ENCODE data around the gene TUBG2. TPM values are rescaled to one million over a fixed set of nuclear protein-coding genes. Genes with fewer than 3 reads are reported as not detected.

The TUBG2 gene
- total RNA-seq, 2 donors from 2014 or later = 17.9 to 19.8 TPM

DNA sequence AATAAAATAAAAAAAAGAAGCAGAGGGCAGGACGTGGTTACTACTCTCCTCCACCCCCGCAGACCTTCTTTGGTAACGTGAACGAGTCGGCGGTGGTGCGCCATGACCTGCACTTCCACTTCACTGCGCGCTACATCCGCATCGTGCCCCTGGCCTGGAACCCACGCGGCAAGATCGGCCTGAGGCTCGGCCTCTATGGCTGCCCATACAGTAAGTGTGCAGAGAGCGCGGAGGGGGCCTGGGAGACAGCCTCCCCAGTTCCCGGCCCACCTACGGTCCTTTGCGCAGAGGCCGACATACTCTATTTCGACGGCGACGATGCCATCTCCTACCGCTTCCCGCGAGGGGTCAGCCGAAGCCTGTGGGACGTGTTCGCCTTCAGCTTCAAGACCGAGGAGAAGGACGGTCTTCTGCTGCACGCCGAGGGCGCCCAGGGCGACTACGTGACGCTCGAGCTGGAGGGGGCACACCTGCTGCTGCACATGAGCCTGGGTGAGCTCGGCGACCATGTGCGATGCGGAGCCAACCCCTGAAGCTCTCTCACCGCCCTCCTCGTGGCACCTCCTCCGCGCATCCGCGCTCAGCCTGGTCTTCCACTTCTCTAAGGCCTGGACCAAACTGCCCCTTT lies 26.0 kb downstream of the TUBG2 start:
- intact Hi-C loops (cut with DNase I) = loop anchor here (5.0 to 10.0 kb wide), 3 partner anchors 108 to 220 kb away; partner anchors contain the start of gene PSMC3IP (in 2 of the 2)
- no peak for DNase-seq (ENCODE audit: low spot score)

DNA sequence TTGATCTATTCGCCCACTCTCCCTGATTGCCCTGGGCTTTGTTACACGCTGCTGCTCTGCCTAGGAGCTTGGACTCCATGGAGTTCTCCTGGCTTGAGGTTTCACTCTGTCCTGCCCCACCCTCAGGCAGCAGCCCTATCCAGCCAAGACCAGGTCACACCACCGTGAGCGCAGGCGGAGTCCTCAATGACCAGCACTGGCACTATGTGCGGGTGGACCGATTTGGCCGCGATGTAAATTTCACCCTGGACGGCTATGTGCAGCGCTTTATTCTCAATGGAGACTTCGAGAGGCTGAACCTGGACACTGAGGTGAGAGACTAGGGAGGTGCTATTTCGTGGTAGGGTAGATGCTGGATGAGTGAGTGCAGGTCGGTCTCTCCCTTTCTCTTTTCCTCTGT lies 26.7 kb downstream of the TUBG2 start:
- DNase-seq (ENCODE audit: low spot score) = no peak
- intact Hi-C loops (cut with DNase I) = loop anchor here in 1 of 2 donors (10.0 kb wide), 2 partner anchors 111 to 221 kb away; partner anchors contain the start of gene PSMC3IP

DNA sequence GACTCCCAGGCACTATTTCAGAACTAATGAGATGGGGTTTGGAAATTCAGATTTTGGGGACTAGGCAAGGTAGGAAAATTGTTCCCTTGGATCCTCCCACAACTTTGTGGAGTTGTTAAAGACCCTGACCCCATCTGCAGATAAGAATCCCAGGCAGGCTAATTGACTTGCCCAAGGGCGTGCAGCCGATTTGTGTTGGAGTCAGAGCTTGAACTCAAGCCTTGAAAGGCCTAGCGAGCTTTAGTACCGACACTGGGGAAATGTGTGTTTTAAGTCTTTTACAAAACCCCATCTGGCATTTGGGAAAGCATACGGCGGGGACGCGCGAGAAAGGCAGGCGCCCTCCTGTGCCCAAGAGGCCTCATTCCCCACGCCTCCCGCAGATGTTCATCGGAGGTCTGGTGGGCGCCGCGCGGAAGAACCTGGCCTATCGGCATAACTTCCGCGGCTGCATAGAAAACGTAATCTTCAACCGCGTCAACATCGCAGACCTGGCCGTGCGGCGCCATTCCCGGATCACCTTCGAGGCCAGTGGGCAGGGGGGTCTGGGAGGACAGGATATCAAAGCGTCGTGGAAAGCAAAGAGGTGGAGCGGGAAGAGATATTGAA lies 27.5 kb downstream of the TUBG2 start:
- intact Hi-C loops (cut with DNase I) = loop anchor here in 1 of 2 donors (10.0 kb wide), 2 partner anchors 112 to 222 kb away; partner anchors contain the start of gene PSMC3IP
- no peak for DNase-seq (ENCODE audit: low spot score)

DNA sequence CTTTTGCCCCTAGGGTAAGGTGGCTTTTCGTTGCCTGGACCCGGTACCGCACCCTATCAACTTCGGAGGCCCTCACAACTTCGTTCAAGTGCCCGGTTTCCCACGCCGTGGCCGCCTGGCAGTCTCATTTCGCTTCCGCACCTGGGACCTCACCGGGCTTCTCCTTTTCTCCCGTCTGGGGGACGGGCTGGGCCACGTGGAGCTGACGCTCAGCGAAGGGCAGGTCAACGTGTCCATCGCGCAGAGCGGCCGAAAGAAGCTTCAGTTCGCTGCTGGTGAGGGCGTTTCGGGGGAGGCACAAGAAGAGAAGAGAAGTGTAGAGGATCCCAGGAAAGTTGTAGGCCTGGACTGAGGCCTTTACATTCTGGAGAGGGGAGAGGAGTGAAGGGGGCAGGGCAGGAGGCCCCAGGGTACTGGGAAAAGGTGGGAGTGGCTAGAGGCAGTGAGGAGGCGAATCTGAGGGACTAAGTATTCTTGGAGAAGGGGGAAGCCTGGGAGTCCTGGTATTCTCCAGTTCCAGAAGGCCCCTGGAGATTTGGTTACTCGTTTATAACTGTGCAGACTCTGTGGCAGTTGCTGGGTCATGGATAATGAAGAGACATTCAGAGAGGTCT lies 28.7 kb downstream of the TUBG2 start:
- no peak for DNase-seq (ENCODE audit: low spot score)
- intact Hi-C loops (cut with DNase I) = loop anchor here in 1 of 2 donors (10.0 kb wide), 2 partner anchors 113 to 223 kb away; partner anchors contain the start of gene PSMC3IP

DNA sequence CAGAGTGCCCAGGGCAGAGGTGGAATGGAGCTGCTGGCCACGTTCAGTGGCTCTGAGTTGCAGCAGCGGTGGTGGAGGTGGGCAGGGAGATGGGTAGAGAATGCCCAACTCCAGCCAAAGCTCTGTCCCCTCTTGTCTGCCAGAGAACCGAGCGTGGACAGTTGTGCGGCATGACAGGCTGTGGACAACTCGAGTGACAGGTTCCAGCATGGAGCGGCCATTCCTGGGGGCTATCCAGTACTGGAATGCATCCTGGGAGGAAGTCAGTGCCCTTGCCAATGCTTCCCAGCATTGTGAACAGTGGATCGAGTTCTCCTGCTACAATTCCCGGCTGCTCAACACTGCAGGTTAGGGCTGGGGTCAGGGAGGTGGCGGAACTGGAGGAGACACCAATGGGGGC lies 31.5 kb downstream of the TUBG2 start:
- no peak for DNase-seq (ENCODE audit: low spot score)
- intact Hi-C loops (cut with DNase I) = no loop called here

DNA sequence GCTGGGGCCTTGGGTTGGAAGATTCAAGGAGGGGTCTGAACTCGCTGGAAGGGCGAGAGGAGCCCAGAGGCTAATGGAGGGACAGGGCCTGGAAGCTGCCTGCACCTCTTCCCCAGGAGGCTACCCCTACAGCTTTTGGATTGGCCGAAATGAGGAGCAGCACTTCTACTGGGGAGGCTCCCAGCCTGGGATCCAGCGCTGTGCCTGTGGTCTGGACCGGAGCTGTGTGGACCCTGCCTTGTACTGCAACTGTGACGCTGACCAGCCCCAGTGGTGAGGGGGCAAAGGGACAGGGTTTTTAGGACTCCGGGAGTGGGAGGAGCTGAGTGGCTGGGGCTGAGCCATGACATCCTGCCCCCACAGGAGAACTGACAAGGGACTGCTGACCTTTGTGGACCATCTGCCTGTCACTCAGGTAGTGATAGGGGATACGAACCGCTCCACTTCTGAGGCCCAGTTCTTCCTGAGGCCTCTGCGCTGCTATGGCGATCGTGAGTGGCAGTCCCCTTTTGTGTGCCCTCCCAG lies 32.0 kb downstream of the TUBG2 start:
- DNase-seq (ENCODE audit: low spot score) = no peak
- intact Hi-C loops (cut with DNase I) = no loop called here

DNA sequence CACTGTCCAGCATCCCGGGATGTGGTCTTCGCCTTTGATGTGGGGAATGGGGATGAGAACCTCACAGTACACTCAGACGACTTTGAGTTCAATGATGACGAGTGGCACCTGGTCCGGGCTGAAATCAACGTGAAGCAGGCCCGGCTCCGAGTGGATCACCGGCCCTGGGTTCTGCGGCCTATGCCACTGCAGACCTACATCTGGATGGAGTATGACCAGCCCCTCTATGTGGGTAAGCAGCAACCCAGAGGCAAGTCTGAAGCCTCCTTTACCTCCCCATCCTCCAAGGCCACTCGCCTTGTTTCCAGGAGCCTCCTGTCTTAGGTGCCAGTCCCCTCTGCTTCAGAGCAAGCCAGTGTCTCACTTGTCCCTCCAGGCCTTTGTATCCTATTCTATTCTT lies 33.4 kb downstream of the TUBG2 start:
- intact Hi-C loops (cut with DNase I) = no loop called here
- no peak for DNase-seq (ENCODE audit: low spot score)

DNA sequence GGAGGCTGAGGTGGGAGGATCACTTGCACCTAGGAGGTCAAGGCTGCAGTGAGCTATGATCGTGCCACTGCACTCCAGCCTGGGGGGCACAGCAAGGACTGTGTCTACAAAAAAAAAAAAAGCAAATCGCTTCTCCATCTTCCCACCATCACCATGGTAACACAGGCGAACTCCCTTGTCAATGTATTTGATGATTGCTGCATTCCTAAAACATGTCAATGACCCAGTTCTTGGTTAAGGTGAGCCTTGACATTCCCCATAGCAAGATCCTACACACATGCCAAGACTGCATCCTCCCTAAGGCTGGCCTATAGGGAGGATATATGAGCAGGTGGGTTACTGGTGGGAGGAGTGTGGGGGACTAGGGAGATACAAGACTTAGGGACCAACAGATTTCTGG lies 35.4 kb downstream of the TUBG2 start:
- no peak for DNase-seq (ENCODE audit: low spot score)
- intact Hi-C loops (cut with DNase I) = no loop called here

DNA sequence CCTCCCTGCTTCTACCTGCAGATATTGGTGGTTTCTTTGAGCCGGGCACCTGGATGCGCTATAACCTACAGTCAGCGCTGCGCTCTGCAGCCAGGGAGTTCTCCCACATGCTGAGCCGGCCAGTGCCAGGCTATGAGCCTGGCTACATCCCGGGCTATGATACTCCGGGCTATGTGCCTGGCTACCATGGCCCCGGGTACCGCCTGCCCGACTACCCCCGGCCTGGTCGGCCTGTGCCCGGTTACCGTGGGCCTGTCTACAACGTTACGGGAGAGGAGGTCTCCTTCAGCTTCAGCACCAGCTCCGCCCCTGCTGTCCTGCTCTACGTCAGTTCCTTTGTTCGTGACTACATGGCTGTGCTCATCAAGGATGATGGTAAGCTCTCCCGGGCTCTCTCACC lies 36.4 kb downstream of the TUBG2 start:
- intact Hi-C loops (cut with DNase I) = no loop called here
- peak; percentile 49 for DNase-seq (ENCODE audit: low spot score)

DNA sequence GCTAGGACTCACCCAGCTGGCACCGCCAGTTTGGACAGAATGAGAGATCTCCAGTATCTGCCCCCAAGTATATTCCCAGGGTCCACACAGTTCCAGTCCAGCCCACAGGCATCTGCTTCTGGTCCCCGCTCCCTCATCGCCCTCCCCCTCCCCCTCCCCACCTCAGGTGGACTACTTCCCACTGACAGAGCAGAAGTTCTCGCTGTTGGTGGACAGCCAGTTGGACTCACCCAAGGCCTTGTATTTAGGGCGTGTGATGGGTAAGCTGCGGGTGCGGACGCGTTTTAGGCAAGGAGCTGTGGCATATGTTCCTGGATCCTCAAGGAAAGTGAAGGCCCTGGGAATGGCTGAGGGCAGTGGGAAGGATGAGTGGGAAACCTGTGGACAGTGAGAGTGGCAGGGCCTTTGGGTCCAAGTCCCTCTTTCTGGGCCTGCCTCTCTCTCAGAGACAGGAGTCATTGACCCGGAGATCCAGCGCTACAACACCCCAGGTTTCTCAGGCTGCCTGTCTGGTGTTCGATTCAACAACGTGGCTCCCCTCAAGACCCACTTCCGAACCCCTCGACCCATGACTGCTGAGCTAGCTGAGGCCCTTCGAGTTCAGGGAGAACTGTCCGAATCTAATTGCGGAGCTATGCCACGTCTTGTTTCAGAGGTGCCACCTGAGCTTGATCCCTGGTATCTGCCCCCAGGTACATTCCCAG lies 38.2 kb downstream of the TUBG2 start:
- DNase-seq (ENCODE audit: low spot score) = peak; percentile 65
- intact Hi-C loops (cut with DNase I) = no loop called here

DNA sequence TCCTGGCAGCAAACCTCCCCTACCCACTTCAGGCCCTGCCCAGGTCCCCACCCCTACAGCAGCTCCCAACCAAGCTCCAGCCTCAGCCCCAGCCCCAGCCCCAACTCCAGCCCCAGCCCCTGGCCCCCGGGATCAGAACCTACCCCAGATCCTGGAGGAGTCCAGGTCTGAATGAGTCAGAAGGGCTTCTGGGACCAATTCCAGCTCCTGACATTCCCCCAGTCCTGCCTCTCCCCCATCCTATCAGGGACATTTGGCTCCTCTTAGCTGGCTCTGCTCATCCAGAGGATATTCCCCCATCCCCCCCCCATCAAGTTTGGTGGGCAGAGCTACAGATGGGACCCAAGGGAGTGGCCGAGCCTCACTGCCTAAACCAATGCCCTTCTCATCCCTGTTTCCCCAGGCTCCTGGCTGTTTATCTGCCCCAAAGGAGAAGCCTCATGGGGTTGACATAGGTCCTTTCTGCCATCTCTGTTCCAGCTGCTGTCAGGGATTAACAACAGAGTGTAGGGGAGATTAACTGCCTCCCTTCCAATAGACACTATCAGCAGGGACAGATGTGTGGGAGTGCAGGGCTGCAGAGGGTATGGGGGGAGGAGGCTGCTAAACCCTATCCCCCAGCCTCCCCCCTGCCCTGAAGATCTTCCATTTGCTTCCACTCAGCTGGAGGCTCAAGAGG lies 39.8 kb downstream of the TUBG2 start:
- DNase-seq (ENCODE audit: low spot score) = peak; percentile 81
- intact Hi-C loops (cut with DNase I) = no loop called here

DNA sequence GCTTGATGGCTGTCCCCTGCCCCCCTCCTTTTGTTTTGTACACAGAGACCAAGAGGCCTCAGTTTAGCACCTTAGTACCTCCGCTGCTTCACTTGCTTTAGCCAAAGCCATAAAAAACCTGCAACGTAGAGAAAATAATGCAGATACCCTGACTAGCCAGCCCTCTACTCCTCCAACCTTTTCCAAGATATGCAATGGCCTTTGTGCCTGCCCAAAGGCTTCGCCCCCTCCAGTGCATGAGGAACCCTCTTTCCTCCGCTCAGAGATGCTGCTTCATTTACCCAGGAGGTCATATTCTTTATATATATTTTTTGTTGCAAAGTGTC lies 40.3 kb downstream of the TUBG2 start:
- no peak for DNase-seq (ENCODE audit: low spot score)
- intact Hi-C loops (cut with DNase I) = no loop called here

DNA sequence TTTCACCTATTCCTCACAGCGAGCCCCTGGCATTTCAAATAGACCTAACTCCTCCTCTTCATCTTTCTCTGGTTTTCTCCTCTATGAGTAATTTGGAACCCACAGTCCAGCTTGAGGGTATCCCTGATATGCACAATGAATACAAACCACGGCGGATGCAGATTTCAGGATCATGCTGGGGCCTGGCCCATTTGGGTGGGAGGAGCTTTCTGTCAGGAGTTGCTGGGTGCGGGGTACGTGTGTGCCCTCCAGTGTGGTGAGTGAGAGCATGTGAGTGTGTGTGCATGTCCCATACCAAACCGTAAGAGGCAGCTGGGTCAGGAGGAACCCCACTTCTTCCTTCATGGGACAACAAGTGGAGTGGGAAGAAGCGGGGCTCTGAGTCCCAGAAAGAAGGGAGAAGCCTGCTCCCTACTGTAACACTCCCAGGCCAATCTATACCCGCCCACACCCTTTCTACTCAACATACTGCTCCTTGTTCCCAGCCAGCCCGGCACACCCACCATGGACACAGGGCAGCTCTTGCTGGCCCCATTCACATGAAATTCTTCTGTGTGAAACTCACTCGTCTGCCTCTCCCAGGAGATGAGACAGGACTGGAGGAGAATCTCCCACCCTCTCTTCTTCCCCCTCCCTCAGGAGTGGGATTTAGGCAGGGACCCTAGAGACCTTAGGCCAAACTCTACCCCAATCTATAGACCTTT lies 41.7 kb downstream of the TUBG2 start:
- intact Hi-C loops (cut with DNase I) = loop anchor here in 1 of 2 donors (10.0 kb wide), 1 partner anchor 124 kb away; the partner anchor contains the start of gene BECN1
- DNase-seq (ENCODE audit: low spot score) = no peak

DNA sequence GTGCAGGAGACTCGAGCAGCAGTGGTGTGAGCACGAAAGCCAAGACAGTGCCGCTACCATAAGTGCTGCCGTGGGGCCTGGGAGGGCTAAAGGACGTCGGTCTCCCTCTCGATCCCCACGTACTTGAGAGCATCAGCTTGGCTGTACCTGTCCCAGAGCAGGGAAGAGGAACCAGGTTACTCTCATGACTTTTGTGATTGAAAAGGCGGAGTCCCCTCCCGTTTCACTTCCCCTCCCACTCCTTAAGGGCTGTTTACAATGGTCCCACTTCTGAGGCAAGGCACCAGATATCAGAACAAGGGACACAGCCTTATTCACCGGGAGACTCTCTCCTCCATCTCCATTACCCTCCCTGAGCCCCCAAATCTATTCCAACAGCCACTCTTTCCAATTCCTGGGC lies 43.4 kb downstream of the TUBG2 start:
- intact Hi-C loops (cut with DNase I) = loop anchor here in 1 of 2 donors (10.0 kb wide), 1 partner anchor 122 kb away; the partner anchor contains the start of gene BECN1
- DNase-seq (ENCODE audit: low spot score) = no peak

DNA sequence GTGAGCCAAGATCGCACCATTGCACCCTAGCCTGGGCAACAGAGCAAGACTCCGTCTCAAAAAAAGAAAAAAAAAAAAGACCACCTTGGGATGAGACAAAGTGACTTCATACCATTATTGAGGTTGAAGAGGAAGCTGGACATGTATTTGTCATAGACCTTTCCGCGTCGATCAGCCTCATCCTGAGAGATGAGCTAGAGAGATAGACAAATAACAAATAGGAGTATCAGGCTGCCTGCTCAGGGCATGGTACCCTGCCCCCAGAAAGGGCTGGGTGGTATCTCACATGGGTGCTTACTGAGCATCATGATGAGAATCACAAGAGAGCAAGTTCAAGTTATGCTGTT lies 45.4 kb downstream of the TUBG2 start:
- intact Hi-C loops (cut with DNase I) = loop anchor here in 1 of 2 donors (10.0 kb wide), 1 partner anchor 120 kb away; the partner anchor contains the start of gene BECN1
- DNase-seq (ENCODE audit: low spot score) = no peak

DNA sequence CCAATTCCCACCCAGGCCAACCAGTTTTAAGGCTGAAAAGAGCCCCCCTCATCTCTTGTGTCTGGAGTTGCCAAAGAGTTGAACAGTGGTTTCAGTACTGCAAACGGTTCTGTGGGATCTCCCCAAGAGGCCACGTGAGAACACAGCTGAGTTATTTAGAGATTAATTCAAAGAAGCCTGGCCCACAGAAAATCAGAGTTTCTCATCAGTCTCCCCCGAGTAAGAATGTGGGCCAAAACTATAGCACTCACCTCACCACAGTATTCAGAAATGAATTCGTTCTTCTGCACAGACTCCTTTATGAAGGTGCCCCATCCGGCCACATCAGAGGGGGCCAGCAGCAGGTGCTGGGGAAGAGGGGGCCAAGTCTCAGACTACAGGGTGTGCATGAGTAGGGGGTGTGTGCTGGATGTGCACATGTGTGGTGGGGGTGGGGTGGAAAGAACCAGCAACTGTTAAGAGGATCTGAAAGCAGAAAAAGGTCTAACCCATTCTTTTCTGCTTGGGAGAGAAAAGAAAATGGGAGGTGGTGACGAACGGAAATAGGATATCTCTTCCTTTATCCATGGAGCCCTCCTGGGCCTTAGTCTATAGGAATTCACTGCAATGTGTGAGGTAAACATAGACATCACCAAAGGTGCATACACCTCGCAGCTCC lies 45.9 kb downstream of the TUBG2 start:
- intact Hi-C loops (cut with DNase I) = loop anchor here in 1 of 2 donors (10.0 kb wide), 1 partner anchor 120 kb away; the partner anchor contains the start of gene BECN1
- DNase-seq (ENCODE audit: low spot score) = no peak

DNA sequence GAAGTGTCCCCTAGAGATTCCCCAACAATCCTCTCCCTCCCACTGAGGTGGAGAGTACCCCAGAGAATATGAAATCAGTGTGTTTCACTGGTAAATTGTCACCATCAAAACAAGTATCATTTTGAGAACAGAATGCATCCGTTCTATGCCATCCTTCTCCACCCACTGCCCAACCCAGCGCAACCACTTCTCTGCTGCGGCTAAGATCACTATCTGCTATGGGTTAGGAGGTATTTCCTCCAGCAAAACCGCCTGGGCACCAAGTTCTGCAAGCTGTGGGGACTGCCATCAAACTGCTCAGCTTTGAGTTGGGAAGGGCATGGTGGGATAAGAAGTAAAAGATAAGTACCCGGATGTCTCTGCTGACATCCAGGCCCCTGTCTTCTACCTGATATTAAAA lies 47.6 kb downstream of the TUBG2 start:
- peak; percentile 61 for DNase-seq (ENCODE audit: low spot score)
- intact Hi-C loops (cut with DNase I) = loop anchor here in 1 of 2 donors (10.0 kb wide), 1 partner anchor 118 kb away; the partner anchor contains the start of gene BECN1

DNA sequence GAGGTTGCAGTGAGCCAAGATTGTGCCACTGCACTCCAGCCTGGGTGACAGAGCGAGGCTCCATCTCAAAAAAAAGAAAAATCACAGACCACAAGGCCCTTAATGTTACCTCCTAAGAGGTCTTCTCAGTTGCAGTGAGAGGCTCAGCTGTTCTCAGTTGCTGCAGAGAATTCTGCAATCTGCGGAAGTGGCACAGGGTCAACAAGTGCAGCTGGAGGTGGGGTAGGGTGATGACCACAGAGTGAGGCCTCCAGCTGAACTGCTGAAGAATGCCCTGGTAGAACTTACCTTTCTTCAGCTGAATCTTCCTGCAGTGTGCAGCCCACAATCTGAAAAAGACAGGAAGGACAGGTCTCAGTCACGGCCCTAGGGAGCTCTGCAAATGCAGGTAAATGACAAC lies 49.5 kb downstream of the TUBG2 start:
- intact Hi-C loops (cut with DNase I) = loop anchor here in 1 of 2 donors (10.0 kb wide), 1 partner anchor 116 kb away; the partner anchor contains the start of gene BECN1
- no peak for DNase-seq (ENCODE audit: low spot score)

All from posterior vena cava (tissue), 2 donors.